HG02763 (cell line): Measurements from ENCODE around the gene DOP1B.
"Not testable (repeated sequence)": the region's sequence is repeated elsewhere in the genome, so short reads cannot be mapped to it uniquely, and the experiment has no call there.

Experiments used
- ATAC-seq: cut with Tn5 transposase; IDR thresholded peaks from one replicate; pipeline ENCODE4 v1.9.1; 2021; ENCODE audit warnings: mild to moderate bottlenecking, moderate library complexity; ENCODE audit not compliant: unreplicated experiment

DOP1B gene

GRCh38 chr21:36156815-36157670, at the start of gene DOP1B:
TSS of gene DOP1B (plus strand) at chr21:36156824. CDS start at chr21:36164734, 7,910 bp downstream.
- ATAC-seq: no peak

GRCh38 chr21:36109868-36110267, 46.8 kb upstream of the DOP1B start:
- ATAC-seq: no peak

- no peak for ATAC-seq
Measured at GRCh38 chr21:36111238-36111637, 45.4 kb upstream of the DOP1B start.

- ATAC-seq: no peak
Measured at GRCh38 chr21:36113647-36114428, 42.8 kb upstream of the DOP1B start.

GRCh38 chr21:36115138-36115730, 41.4 kb upstream of the DOP1B start:
- no peak for ATAC-seq

- ATAC-seq: no peak
Measured at GRCh38 chr21:36117286-36117741, 39.3 kb upstream of the DOP1B start.

GRCh38 chr21:36120304-36120888, 36.2 kb upstream of the DOP1B start:
- ATAC-seq: no peak

- ATAC-seq: no peak
Measured at GRCh38 chr21:36122977-36123376, 33.6 kb upstream of the DOP1B start.

GRCh38 chr21:36124395-36124794, 32.2 kb upstream of the DOP1B start:
- ATAC-seq: no peak

GRCh38 chr21:36125512-36126207, 31.0 kb upstream of the DOP1B start:
- ATAC-seq: no peak

GRCh38 chr21:36126208-36126565, 30.4 kb upstream of the DOP1B start:
- ATAC-seq: no peak

- no peak for ATAC-seq
Measured at GRCh38 chr21:36126621-36127110, 30.0 kb upstream of the DOP1B start.

GRCh38 chr21:36127250-36127904, 29.2 kb upstream of the DOP1B start:
- ATAC-seq: no peak

- ATAC-seq: no peak
Measured at GRCh38 chr21:36127977-36128376, 28.6 kb upstream of the DOP1B start.

GRCh38 chr21:36129219-36129618, 27.4 kb upstream of the DOP1B start:
- ATAC-seq: no peak

- not testable (repeated sequence) for ATAC-seq
Measured at GRCh38 chr21:36130414-36130762, 26.2 kb upstream of the DOP1B start.

- ATAC-seq: not testable (repeated sequence)
Measured at GRCh38 chr21:36130839-36131238, 25.8 kb upstream of the DOP1B start.

GRCh38 chr21:36132696-36133095, 23.9 kb upstream of the DOP1B start:
- no peak for ATAC-seq

- ATAC-seq: no peak
Measured at GRCh38 chr21:36134803-36135390, 21.7 kb upstream of the DOP1B start, which contains the start of gene CBR3. TSS of gene CBR3 (plus strand) at chr21:36135079. CDS start at chr21:36135193, 114 bp downstream.
